HG02763 (cell line): ENCODE results near the gene RAD51.
A peak's percentile ranks its signal among the peaks of the same experiment; 100 is the strongest.

ENCODE experiments used
- ATAC-seq: cut with Tn5 transposase; IDR thresholded peaks from one replicate; pipeline ENCODE4 v1.9.1; 2021; ENCODE audit warnings: mild to moderate bottlenecking, moderate library complexity; ENCODE audit not compliant: unreplicated experiment

The RAD51 gene

DNA sequence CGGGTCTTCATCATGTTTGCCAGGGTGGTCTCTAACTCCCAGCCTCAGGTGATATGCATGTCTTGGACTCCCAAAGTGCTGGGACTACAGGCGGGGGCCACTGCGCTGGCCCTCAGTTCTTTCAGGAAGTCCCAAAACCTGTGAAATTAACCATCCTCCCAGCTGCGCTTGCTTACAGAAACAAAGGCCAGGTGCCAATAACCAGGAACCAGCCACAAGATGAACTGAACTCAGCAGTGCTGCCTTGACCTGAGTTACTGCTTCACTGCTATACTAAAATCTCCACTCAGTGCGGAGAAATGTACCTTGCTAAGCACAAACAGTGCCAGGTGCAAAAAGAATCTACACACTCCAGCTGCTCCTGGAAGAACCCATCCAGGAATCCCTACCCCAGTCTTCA, 65.0 kb downstream of the RAD51 start:
- ATAC-seq: no peak

DNA sequence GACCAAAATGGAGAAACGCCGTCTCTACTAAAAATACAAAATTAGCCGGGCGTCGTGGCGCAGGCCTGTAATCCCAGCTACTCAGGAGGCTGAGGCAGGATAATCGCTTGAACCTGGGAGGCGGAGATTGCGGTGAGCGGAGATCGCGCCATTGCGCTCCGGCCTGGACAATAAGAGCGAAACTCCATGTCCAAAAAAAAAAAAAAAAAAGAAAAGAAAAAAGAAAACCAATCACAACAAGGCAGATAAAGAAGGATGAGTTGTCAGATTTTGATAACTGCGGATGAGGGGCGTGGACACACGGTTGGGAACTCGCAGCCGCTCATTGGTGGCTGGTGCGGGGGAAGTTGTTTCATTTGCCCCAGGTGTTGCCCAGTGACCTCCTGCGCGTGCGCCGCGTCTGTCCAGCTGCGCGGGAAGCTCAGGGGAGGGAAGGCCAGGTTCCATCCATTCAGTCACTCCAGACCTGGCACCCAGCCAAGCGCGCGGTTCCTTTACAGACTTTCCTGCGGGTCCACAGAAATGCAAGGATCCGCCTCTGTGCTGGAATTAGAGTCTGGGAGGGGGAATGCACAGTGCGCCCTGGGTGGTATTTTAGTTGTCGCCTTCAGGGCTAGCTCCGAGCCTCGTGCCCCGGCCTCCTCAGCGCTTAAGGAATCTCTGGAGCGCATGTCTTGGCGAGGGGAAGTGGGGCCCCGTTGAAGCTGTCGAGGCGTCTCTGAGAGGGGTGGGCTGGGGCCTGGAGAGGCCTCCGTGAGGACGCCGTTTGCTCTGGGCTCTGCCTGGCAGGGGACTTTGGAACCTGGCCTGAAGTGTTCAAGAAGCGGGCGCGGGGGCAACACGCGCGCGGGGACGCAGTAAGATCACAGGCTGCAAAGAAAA, 68.2 kb downstream of the RAD51 start:
- no peak for ATAC-seq

DNA sequence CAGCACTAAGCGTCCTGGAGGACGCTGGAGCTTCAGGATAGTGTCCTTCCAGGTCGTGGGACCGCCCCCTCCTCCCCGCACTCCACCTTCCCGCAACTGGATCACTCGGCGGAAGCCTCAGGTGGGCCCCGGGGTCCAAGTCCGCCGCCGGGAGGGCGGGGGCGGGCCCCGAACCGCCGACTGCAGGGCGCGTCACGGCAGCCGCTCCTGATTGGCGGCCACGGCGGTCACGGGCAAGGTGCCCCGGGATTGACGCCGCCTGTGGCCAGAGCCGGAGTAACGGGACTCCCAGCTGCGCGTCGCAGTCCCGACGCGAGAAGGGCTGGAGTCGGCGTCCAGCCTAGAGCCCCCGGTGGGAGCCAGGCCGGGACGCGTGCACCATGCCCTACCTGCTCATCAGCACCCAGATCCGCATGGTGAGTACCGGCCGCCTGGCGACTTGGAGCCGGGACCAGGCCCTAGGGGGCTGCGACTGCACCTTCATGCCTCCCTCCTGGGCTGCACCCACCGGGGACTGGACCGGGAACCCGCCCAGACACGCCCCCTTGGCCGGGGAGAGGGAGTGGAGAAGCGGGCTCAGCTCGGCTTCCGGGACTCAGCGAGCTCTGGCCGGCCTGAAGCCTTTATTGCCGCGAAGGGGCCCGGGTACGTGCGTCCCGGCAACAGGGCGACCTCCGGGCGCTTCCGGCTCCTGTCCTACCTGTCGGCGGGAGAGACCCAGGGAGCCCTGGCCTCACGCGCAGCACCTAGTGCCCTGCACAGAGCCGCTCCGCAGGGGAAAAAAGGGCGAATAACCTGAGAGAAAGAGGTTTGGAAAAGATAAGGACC, 69.0 kb downstream of the RAD51 start, which contains the start of gene GCHFR:
Gene GCHFR, plus strand, starts transcription at position 268 of the 828 bp plus-strand sequence. Its CDS starts 113 bp downstream, at position 381.
- peak; percentile 43 for ATAC-seq

DNA sequence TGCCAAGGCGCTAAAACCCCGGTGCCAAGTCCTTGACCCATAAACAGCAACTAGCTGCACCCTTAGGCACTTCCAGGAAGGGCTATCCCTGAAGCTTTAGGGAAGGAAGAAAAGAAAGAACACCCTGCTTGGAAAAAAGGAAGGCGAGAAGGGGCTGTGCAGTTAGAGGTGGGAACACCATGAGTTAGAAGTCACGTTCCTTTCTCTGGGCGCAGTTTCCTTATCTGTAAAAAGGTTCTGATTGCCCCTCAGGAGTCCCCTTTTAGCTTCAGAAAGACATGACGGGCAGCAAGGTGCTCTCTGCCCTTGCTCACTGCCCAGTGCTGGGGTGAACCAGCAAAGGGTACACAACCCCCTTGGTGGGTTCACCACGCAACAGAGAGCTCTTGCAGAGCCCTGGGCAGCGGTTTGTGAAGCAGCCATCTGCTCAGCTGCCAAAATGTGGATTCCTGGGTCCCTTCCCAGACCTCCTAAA, 69.7 kb downstream of the RAD51 start:
- no peak for ATAC-seq

DNA sequence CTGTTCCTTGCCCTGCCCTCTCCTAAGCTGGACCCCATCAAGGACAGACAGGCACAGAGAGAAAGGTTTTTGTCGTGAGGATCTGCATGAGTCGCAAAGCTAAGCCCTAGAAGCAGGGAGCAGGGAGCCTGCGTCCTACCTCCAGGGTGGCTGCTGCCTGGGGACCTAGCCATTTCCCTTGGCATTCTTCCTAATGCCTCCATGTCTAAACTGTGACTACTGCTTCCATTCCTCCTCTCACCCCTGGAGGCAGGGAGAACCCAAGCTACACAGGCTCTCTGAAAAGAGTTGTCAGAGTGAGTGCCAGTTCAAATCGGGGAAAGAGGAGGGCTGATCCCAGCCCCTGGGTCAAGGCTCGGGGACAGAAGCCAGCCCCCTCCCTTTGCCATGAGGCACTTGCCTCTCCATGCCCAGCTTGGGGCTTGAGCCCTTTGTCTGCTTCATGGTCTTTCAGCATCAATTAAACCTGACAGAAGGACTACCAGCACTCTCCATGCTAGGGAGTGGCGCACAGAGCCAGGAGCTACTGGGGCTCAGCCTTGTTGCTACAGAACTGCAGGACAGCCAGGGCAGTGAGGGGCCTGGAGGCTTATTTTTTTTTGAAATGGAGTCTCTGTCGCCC, 71.3 kb downstream of the RAD51 start:
- ATAC-seq: no peak

DNA sequence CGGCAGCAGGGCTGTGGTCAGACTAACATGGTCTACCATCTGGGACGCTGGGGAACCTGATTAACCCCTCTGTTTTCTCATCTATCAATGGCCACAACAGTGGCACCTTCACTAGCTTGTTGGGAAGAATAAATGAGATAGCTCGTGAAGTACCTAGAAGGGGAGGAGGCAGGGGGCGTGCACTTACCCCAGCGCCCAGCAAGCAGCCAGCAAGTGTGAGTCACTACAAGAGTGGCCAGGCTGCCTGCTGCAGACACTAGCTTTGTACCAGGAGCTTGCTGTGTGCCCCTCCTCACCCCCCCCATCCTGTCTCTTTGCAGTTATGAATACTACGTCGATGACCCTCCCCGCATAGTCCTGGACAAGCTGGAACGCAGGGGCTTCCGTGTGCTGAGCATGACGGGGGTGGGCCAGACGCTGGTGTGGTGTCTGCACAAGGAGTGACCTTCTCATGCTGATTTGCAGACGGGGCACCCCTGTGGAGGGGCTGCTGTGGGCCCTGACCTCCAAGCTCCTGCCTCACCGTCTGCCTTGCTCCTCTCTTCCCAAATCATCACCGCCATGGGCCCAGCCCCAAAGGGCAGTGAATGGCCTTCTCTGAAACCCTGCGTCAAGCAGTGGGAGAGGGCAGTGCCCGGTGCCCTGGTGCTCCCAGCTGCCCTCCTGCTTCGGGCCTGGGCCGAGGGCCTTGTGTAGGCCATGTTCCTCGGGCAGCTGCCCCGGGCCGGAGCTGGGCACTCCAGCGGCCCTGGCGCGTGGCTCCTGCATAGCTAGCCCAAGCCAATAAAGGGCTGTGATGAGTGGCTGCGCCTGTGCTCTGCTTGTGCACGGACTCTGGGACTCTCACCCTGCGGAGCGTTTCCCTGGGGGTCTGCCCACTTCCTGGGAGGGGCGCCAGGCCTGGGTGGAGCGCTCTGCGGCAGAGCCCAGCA, 72.2 kb downstream of the RAD51 start:
- ATAC-seq: no peak

DNA sequence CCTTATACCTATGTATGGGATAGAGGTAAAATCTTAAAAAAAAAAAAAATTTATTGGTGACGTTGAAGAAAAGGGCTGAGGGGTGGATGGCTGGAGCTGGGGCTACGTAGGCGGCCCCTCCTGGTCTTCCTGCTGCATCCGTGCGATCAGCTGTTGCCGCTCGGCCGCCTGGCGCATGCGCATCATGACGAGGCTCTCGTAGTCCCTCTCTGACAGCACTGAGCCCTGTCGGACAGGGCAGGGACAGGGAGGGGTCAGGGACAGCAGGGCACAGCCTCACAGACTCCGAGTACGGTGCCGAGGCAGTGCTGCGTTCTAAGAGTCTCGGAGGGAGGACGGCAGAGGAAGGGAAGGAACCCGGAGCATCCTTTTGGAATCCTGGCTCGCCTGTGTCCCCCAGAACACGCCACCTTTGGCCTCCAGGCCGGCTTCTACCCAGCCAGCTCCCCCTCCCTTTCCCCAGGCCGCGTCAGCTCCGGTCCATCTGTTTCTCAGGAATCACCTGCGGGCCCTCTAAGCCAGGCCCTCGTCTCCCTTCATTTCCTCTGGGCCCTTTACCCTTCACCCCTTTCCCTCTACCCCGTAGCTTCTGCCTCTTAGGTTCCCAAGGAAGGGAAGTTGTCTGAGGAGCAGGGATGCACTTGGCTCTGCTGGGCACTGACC, 73.0 kb downstream of the RAD51 start:
- no peak for ATAC-seq

DNA sequence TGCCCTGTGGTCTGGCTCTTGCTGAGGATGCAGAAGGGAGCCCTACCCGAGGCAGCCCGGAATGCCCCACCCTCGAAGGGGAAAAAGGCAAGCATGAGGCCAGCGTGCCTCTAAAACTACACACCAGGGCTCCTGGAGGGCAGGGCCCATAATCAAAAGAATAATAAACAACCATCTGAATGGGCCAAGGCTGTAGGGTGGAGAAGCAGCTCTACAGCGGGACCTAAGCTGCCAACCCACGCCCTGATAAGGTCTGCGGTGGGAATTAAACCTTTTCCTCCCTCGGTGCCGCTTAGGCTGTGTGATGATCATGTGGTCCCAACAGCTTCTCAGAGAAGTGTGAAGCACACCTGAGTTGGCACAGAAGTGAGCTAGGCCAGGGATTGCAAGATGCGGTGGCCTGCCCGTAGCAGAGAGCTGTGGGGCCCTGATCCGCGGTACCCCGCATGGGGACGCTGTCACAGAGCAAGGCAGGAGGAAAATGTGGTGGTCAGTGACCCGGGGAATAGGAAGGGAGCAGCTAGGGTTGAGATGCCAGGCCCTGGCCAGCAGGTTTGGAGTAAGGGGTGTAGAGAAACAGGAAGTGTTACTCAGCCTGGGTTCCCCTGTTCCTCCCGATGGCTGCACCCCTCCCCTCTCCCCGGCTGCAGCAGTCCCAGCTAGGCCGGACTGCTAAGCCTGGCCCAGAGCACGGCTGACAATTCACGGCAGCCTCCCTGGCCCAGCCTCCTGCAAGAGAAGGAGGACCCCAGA, 73.7 kb downstream of the RAD51 start:
- no peak for ATAC-seq

DNA sequence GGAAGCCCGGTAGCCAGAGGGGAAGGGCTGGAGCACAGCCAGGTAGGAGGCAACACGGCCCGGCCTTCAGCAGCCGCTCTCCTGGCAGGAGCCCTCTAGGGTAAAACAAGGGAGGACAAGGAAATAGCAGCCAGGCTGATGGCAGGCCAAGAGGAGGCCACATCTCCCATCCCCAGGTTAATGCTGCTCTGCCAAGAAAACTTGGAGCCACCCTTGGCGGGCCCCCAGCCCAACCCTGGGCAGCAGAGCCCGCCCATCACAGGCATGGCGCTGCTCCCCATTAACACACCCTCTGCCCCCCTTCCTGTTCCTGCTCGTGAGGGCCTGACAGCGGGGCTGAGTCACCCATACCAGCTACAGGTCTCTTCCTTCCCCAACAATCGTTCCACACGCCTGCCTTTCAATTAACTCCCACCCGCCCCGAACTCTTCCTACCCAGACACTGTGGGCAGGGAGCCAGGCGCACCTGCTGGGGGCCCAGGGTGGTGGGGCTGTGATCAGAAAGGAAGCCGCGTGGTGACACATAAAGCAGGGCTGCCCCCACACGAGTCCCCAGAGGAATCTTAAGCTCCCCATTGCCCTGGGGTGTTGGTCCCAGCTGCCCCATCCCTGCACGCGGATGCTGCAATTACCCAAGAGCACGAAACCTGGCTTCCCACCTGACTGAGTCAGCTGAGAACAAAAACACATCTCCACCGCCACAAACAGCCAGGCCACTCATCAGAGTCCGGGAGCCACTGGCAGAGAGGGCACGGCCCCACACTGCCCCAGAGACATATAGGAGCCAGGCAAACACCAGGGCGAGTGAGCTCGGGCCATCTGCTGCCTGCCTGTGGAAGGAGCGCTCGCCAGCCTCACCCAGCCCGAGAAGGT, 74.5 kb downstream of the RAD51 start, which contains the start of gene C15orf62:
Gene C15orf62, plus strand, starts transcription at position 707 of the 873 bp plus-strand sequence. CDS start 516 bp downstream, outside the sequence.
- ATAC-seq: peak; percentile 40

DNA sequence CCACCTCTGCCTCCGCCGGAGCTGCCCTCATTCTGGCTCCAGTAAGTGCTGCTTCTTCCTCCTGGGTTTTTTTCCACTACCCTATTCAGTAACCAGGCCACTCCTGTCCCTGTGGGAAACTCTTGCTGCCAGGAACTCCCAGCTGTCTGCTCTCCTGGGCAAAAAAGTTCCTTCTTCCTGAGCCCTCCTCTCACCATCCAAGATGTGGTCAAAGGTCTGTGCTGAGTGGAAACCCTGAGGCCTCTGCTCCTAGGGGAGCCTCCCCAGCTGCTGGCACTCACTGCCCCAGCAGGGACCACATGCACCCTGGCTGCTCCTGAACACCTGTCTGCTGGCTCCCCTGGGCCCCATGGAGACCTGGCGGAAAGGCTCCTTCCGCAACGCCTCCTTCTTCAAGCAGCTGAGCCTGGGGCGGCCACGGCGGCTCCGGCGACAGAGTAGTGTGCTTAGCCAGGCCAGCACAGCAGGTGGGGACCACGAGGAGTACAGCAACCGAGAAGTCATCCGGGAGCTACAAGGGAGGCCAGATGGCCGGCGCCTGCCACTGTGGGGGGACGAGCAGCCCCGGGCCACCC, 75.3 kb downstream of the RAD51 start:
- no peak for ATAC-seq

DNA sequence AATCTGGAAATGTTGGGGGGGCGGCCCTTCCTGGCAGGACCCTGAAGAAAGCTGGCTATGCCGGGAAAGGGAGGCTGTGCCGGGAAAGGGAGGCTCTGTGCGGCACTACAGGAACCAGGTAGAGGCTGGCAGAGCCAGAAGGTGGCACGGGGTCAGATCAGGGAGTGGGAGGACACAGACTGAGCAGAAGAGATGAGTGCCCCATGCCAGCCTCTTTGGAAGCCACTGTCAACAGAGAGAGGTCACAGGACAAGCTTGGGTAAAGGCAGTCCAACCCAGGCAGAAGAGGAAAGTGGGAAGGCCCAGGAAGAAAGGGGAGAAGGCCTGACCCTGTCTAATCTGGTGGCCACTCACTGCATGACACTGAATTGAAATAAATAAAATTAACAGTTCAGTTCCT, 76.3 kb downstream of the RAD51 start:
- ATAC-seq: no peak

DNA sequence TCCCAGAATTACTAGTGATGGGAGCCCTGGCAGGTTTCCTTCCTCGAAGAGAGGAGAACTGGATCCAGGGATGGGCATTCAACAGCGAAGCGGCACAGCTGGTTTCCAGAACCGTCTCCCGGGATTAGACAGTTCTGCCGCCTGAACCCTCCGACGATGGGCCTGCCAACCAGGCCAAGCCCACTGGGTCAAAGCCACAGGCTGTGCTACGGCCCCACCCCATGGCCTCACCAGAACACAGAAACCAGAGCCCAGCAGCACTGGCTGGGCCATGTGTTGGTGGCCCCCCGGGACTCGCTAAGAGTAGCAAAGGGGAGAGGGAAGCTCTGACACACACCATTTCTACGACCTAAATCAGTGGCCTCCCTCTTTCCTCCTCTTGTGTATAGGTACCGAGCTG, 77.0 kb downstream of the RAD51 start:
- ATAC-seq: no peak

DNA sequence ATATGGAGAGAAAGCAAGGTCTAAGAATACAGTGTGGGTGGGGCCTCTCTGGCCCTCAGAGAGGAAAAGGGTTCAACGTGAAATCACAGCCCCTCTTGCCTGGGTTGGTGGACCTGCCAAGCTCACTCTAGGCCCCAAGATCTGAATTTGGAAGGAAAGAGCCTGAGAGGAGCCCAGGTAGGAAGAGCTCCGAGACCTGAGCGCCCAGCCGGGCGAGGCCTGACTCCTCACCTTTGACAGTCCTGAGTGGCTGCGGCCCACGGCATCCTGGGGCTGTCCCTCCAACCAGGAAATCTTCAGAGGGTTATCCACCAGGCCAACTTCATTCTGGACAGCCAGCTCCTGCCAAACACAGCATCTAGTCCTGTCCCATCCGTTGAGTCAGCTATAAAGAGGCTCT, 78.5 kb downstream of the RAD51 start:
- no peak for ATAC-seq

DNA sequence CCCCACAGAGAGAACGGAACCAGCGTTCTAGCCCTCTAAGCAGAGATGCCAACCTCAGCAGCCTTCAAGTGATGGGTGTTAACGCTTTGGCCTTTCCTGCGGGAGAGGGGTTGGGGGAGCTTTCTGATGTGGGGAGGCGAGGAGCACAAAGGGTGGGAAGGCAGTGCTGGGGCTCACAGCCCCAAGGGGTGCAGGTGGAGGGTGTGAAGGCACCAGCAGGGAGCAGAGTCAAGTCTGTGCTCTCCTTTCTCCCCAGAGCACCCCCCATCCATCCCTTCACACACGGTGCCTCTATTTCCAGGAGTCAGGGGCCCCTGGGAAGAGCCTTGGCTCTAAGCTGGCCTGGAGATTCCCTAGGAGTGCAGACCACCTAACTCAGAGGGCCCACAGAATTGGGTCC, 78.9 kb downstream of the RAD51 start:
- no peak for ATAC-seq

DNA sequence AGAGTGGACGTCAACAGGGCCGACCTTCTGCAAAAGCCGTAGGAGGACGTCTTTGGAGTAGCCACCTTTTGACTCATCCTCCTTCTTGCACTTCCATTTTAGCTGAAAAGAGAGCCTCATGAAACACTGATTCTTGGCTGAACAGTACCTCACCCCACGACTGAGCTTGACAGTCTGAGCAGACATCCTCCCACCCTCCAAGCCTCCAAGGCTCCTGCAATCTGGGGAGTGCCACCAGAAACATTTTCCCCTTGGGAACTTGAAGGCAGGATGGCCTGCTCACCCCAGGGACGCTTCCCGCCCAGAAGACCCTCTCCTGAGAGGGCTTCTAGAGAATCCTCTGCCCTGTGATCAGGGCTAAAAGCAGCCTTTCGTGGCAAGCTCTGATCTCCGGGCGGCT, 80.0 kb downstream of the RAD51 start:
- no peak for ATAC-seq

DNA sequence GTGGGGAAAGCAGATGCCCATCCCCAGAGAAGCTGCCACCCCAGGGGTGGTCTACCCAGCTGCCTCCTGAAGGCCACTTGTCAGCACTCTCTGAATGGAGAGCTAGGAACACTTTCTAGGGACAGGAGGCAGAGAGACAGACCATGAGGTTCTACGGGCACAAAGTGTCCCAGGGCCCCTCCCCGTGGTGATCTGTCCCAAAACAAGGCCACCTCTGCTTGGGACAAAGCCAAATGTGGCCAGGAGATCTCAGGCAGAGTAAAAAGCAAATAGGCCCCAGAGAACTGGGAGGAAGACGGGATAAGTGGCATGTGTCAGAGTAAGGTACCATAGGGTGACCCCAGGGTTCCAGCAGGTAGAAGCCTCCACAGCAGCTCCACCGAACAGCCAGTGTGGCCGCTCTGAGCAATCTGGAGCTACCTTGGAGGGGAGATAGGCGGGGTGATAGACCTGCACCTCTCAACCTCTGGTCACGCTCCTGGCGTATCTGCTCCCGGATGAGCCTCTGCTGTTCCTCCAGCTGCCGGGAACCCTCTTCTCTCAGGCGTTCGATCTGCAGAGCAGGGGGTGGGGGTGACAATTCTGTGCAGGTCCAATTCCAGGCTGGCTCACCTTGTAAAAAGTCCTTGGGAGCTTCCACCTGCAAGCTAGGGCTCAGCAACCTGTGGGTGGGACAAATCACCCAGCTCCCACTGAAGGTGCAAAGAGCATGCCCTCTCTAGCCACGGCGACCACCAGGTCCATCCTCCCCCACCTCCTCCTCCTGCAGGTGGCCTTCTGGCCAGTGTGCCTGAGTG, 81.0 kb downstream of the RAD51 start:
- no peak for ATAC-seq
